Naive thymus-derived CD4-positive, alpha-beta T cell (primary cell): Measurements from ENCODE around the gene ZBTB39. TPM values are rescaled to one million over a fixed set of nuclear protein-coding genes. Genes with fewer than 3 reads are reported as not detected.

Experiments used
- ATAC-seq: fragments of 150-1000 bp; cut with Tn5 transposase; 2 replicates; pipeline ENCODE4 v1.10.0; 2021; ENCODE audit warnings: mild to moderate bottlenecking, moderate library complexity
- CTCF ChIA-PET: fragments of 350-600 bp; sonication (Branson Sonifier 250); formaldehyde crosslinking; loops from one replicate; lab custom pipeline; 2021; ENCODE audit warnings: antibody characterized with exemption; lab: Charles Lee
- POLR2A ChIA-PET: fragments of 350-600 bp; sonication (Branson Sonifier 250); formaldehyde crosslinking; loops from one replicate; lab custom pipeline; 2021; ENCODE audit warnings: antibody characterized with exemption, inconsistent platforms; lab: Charles Lee
- DNase-seq, 9 donors: peaks; one replicate each; pipeline versions ENCODE4 v3.0.0 to v3.0.0-alpha.2; 2020 to 2022; ENCODE audit warnings: mixed read lengths in 1 of 9
- H3K27ac ChIP-seq: one replicate; pipeline ENCODE4 v1.7.0; 2013; ENCODE audit warnings: mild to moderate bottlenecking, low read depth, low read length, moderate library complexity
- H3K27me3 ChIP-seq, 2 donors: one replicate each; pipeline ENCODE4 v1.7.0; 2013; ENCODE audit warnings: low read length in 2 of 2, mild to moderate bottlenecking in 2 of 2, moderate library complexity in 2 of 2; ENCODE audit not compliant: control insufficient read depth in 2 of 2, insufficient read depth in 2 of 2
- H3K36me3 ChIP-seq, 3 experiments: 1 replicate in 2 of 3; 2 replicates in 1 of 3; pipeline ENCODE4 v1.7.0; 2013; ENCODE audit warnings: low read length in 3 of 3, mild to moderate bottlenecking in 3 of 3, moderate library complexity in 1 of 3; ENCODE audit not compliant: insufficient read depth in 3 of 3, control insufficient read depth in 2 of 3
- H3K4me1 ChIP-seq, 2 donors: one replicate each; pipeline ENCODE4 v1.7.0; 2013; ENCODE audit warnings: low read length in 2 of 2, mild to moderate bottlenecking in 2 of 2, moderate library complexity in 1 of 2; ENCODE audit not compliant: control insufficient read depth in 2 of 2, insufficient read depth in 2 of 2
- H3K4me3 ChIP-seq: 2 replicates; pipeline ENCODE4 v1.7.0; 2013; ENCODE audit warnings: mild to moderate bottlenecking, low read length
- H3K9me3 ChIP-seq, 3 experiments: 1 replicate in 2 of 3; 2 replicates in 1 of 3; pipeline ENCODE4 v1.7.0; 2013; ENCODE audit warnings: low read length in 3 of 3; ENCODE audit not compliant: control insufficient read depth in 2 of 3
- H3K27ac Mint-ChIP-seq, 9 donors: one replicate each; pipeline ENCODE4 v1.8.0; 2020 to 2022; ENCODE audit warnings: mixed read lengths in 9 of 9, mild to moderate bottlenecking in 8 of 9, moderate library complexity in 5 of 9, inconsistent platforms in 2 of 9
- H3K27me3 Mint-ChIP-seq, 5 donors: one replicate each; pipeline ENCODE4 v1.8.0; 2021 to 2022; ENCODE audit warnings: mixed read lengths in 5 of 5, mild to moderate bottlenecking in 1 of 5
- H3K36me3 Mint-ChIP-seq, 5 donors: one replicate each; pipeline ENCODE4 v1.8.0; 2020 to 2022; ENCODE audit warnings: mixed read lengths in 5 of 5, mild to moderate bottlenecking in 3 of 5, inconsistent platforms in 1 of 5
- H3K4me1 Mint-ChIP-seq, 7 donors: one replicate each; pipeline ENCODE4 v1.8.0; 2020 to 2022; ENCODE audit warnings: mixed read lengths in 7 of 7, mild to moderate bottlenecking in 3 of 7, inconsistent platforms in 1 of 7
- H3K4me3 Mint-ChIP-seq, 10 donors: one replicate each; pipeline ENCODE4 v1.8.0; 2020 to 2022; ENCODE audit warnings: mild to moderate bottlenecking in 10 of 10, mixed read lengths in 10 of 10, moderate library complexity in 6 of 10, inconsistent platforms in 2 of 10
- H3K9me3 Mint-ChIP-seq, 11 donors: one replicate each; pipeline ENCODE4 v1.8.0; 2020 to 2022; ENCODE audit warnings: mixed read lengths in 11 of 11, mild to moderate bottlenecking in 4 of 11, inconsistent platforms in 1 of 11, moderate library complexity in 1 of 11
- intact Hi-C, 2 donors: fragments of 100-400 bp; cut with micrococcal nuclease; formaldehyde crosslinking; loops; one replicate each; pipeline ENCODE4 v1.15.1; 2023
- polyA plus RNA-seq, 2 donors: library from polyadenylated mRNA; unstranded; fragments of 300-500 nt; fragmentation: Illumina TruSeq; gene quantifications; one replicate each; pipeline ENCODE4 v1.2.3, GENCODE V29; 2021
- total RNA-seq, 6 experiments: library from RNA in 5 of 6; stranded (reverse) in 5 of 6; gene quantifications; 1 replicate in 5 of 6; 2 replicates in 1 of 6; pipeline ENCODE4 v1.2.3 and lab custom pipeline; 2021 to 2026

ZBTB39 gene
- total and polyA plus RNA-seq, 7 experiments from 2014 or later, result 2.2 to 12.9 (median 8.2) TPM

- intact Hi-C loops, result no loop called here
- H3K36me3 Mint-ChIP-seq, result peaks cover 4 to 21% (median 8%) of the 10 kb centered on the region in 5 donors
- no peak overlapping the region for H3K27ac Mint-ChIP-seq
- no peak overlapping the region for H3K4me3 ChIP-seq
- ChIA-PET POLR2A (no interaction called here), CTCF (interaction anchor here (0.6 to 1.0 kb wide), 3 partner anchors 8 to 128 kb away, joined by 3 to 5 read pairs (median 4); no protein-coding TSS in a partner anchor)
- peaks cover 0 to 1% (median 0%) of the 10 kb centered on the region in 11 donors for H3K9me3 Mint-ChIP-seq
- no peaks in the 10 kb centered on the region for H3K9me3 ChIP-seq
- no peaks in the 10 kb centered on the region for H3K27me3 ChIP-seq
- H3K4me3 Mint-ChIP-seq, result peak overlapping the region in 1 of 10 donors; percentile 17
- H3K27me3 Mint-ChIP-seq, result no peaks in the 10 kb centered on the region
- H3K4me1 ChIP-seq, result peaks cover 0 to 9% of the 10 kb centered on the region in 2 donors
- H3K36me3 ChIP-seq, result peaks cover 0 to 26% (median 0%) of the 10 kb centered on the region in 3 experiments
- ATAC-seq (no peak), DNase-seq (no peak)
- peaks cover 22 to 48% (median 40%) of the 10 kb centered on the region in 7 donors for H3K4me1 Mint-ChIP-seq
- no peak overlapping the region for H3K27ac ChIP-seq
Measured at GRCh38 chr12:56995930-56996496, 10.3 kb downstream of the ZBTB39 start.

DNA sequence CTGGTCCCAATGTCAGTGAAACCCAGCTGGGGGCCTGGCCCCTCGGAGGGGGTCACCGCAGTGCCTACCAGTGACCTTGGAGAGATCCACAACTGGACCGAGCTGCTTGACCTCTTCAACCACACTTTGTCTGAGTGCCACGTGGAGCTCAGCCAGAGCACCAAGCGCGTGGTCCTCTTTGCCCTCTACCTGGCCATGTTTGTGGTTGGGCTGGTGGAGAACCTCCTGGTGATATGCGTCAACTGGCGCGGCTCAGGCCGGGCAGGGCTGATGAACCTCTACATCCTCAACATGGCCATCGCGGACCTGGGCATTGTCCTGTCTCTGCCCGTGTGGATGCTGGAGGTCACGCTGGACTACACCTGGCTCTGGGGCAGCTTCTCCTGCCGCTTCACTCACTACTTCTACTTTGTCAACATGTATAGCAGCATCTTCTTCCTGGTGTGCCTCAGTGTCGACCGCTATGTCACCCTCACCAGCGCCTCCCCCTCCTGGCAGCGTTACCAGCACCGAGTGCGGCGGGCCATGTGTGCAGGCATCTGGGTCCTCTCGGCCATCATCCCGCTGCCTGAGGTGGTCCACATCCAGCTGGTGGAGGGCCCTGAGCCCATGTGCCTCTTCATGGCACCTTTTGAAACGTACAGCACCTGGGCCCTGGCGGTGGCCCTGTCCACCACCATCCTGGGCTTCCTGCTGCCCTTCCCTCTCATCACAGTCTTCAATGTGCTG lies 11.0 kb downstream of the ZBTB39 start:
- no peak overlapping the region for H3K4me3 Mint-ChIP-seq
- H3K4me1 Mint-ChIP-seq, result peaks cover 22 to 48% (median 39%) of the 10 kb centered on the region in 7 donors
- Histone ChIP-seq H3K4me1 (peaks cover 0 to 9% of the 10 kb centered on the region in 2 donors), H3K9me3 (no peaks in the 10 kb centered on the region), H3K36me3 (peaks cover 0 to 20% (median 0%) of the 10 kb centered on the region in 3 experiments), H3K27ac (no peak overlapping the region), H3K27me3 (no peaks in the 10 kb centered on the region), H3K4me3 (no peak overlapping the region)
- no peak for ATAC-seq
- H3K9me3 Mint-ChIP-seq, result peaks cover 0 to 1% (median 0%) of the 10 kb centered on the region in 11 donors
- no peak for DNase-seq
- H3K36me3 Mint-ChIP-seq, result peaks cover 4 to 21% (median 7%) of the 10 kb centered on the region in 5 donors
- H3K27me3 Mint-ChIP-seq, result no peaks in the 10 kb centered on the region
- ChIA-PET POLR2A (no interaction called here), CTCF (interaction anchor here (0.9 kb wide), 1 partner anchor 13 kb away, joined by 3 read pairs; no protein-coding TSS in a partner anchor)
- H3K27ac Mint-ChIP-seq, result no peak overlapping the region
- intact Hi-C loops, result no loop called here

DNA sequence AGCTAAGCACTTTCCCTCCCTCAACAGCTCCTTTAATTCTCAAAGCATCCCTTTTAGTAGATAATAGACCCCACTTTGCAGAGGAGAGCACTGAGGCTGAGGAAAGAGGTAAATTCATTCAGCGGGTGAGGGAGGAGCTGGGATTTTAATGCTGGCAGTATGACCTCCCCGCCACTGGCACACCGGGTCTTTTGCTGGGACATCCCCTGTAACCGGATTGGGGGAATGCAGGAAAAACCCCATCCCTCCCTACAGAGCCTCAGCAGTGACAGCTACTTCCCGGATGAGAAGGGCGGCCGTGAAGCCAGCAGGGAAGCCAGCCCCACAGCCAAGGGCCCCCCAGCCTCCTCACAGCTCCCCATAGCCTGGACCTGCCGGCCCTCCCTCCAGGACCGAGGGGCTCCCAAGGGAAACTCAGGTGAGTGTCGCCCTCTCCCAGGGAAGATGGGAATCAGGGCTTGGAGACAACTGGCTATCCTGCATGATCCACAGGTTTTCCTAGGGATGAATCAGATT lies 12.1 kb downstream of the ZBTB39 start:
- no peaks in the 10 kb centered on the region for H3K27me3 ChIP-seq
- H3K4me1 ChIP-seq, result peaks cover 0 to 4% of the 10 kb centered on the region in 2 donors
- no peak for DNase-seq
- H3K27ac Mint-ChIP-seq, result no peak overlapping the region
- H3K9me3 ChIP-seq, result no peaks in the 10 kb centered on the region
- no peaks in the 10 kb centered on the region for H3K27me3 Mint-ChIP-seq
- H3K27ac ChIP-seq, result no peak overlapping the region
- intact Hi-C loops, result no loop called here
- CTCF ChIA-PET, result interaction anchor here (0.8 to 2.0 kb wide), 3 partner anchors 11 to 118 kb away, joined by 4 to 6 read pairs (median 5); no protein-coding TSS in a partner anchor
- peaks cover 4 to 15% (median 6%) of the 10 kb centered on the region in 5 donors for H3K36me3 Mint-ChIP-seq
- peaks cover 0 to 20% (median 0%) of the 10 kb centered on the region in 3 experiments for H3K36me3 ChIP-seq
- H3K4me3 Mint-ChIP-seq, result no peak overlapping the region
- ATAC-seq, result no peak
- H3K9me3 Mint-ChIP-seq, result peaks cover 0 to 1% (median 0%) of the 10 kb centered on the region in 11 donors
- peaks cover 16 to 40% (median 31%) of the 10 kb centered on the region in 7 donors for H3K4me1 Mint-ChIP-seq
- POLR2A ChIA-PET, result interaction anchor here (0.6 kb wide), 1 partner anchor 312 kb away, joined by 4 read pairs; no protein-coding TSS in a partner anchor
- no peak overlapping the region for H3K4me3 ChIP-seq

DNA sequence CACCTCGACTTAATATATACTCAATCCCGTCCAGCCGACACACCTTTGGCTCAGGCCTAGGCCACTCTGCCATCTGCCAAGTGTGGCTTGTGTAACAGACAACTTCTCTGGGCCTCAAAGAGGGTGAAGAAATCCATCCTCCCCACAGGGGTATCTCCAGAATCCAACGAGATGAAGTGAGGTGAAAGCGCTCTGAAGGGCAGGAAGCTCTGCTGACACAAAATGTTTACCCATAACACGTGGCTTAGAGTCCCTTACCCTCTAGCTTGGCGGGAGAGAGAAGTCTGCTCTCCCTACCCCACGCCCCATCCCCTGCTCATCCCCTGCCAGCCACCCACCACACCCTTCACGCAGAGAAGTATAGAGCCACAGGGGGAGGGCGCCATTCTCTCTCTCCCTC lies 13.0 kb downstream of the ZBTB39 start:
- no peaks in the 10 kb centered on the region for H3K4me1 ChIP-seq
- ChIA-PET POLR2A (interaction anchor here (0.5 kb wide), 1 partner anchor 268 kb away, joined by 3 read pairs; no protein-coding TSS in a partner anchor), CTCF (interaction anchor here (1.1 to 2.0 kb wide), 2 partner anchors 12 to 119 kb away, joined by 5 to 6 read pairs; no protein-coding TSS in a partner anchor)
- no peaks in the 10 kb centered on the region for H3K9me3 ChIP-seq
- no peaks in the 10 kb centered on the region for H3K27me3 ChIP-seq
- DNase-seq (no peak), ATAC-seq (no peak)
- H3K4me1 Mint-ChIP-seq, result peaks cover 11 to 30% (median 21%) of the 10 kb centered on the region in 7 donors
- peaks cover 0 to 1% (median 0%) of the 10 kb centered on the region in 5 donors for H3K27me3 Mint-ChIP-seq
- H3K27ac ChIP-seq, result no peak overlapping the region
- no peak overlapping the region for H3K4me3 ChIP-seq
- intact Hi-C loops, result no loop called here
- no peak overlapping the region for H3K27ac Mint-ChIP-seq
- H3K4me3 Mint-ChIP-seq, result no peak overlapping the region
- peaks cover 3 to 15% (median 4%) of the 10 kb centered on the region in 5 donors for H3K36me3 Mint-ChIP-seq
- H3K9me3 Mint-ChIP-seq, result peaks cover 0 to 1% (median 0%) of the 10 kb centered on the region in 11 donors
- peaks cover 0 to 17% (median 0%) of the 10 kb centered on the region in 3 experiments for H3K36me3 ChIP-seq

- Histone ChIP-seq H3K27me3 (no peaks in the 10 kb centered on the region), H3K4me1 (peaks cover 0 to 7% of the 10 kb centered on the region in 2 donors), H3K27ac (no peak overlapping the region), H3K4me3 (no peak overlapping the region), H3K9me3 (no peaks in the 10 kb centered on the region), H3K36me3 (peaks cover 0 to 1% (median 0%) of the 10 kb centered on the region in 3 experiments)
- no peak for ATAC-seq
- intact Hi-C loops, result no loop called here
- H3K9me3 Mint-ChIP-seq, result peaks cover 0 to 1% (median 0%) of the 10 kb centered on the region in 11 donors
- peaks cover 0 to 15% (median 0%) of the 10 kb centered on the region in 5 donors for H3K36me3 Mint-ChIP-seq
- no peak for DNase-seq
- ChIA-PET POLR2A (no interaction called here), CTCF (interaction anchor here (0.5 to 2.2 kb wide), 4 partner anchors 10 to 328 kb away, joined by 3 to 8 read pairs (median 4); no protein-coding TSS in a partner anchor)
- H3K4me1 Mint-ChIP-seq, result peaks cover 7 to 28% (median 24%) of the 10 kb centered on the region in 7 donors
- no peak overlapping the region for H3K4me3 Mint-ChIP-seq
- H3K27ac Mint-ChIP-seq, result peak overlapping the region in 2 of 9 donors; percentile 5 to 32
- peaks cover 0 to 6% (median 0%) of the 10 kb centered on the region in 5 donors for H3K27me3 Mint-ChIP-seq
Measured at GRCh38 chr12:56991319-56992246, 14.8 kb downstream of the ZBTB39 start.
